ENCODE results near the gene GLB1L.
"Not testable (repeated sequence)": the region's sequence is repeated elsewhere in the genome, so short reads cannot be mapped to it uniquely, and the experiment has no call there.

Gene GLB1L

DNA sequence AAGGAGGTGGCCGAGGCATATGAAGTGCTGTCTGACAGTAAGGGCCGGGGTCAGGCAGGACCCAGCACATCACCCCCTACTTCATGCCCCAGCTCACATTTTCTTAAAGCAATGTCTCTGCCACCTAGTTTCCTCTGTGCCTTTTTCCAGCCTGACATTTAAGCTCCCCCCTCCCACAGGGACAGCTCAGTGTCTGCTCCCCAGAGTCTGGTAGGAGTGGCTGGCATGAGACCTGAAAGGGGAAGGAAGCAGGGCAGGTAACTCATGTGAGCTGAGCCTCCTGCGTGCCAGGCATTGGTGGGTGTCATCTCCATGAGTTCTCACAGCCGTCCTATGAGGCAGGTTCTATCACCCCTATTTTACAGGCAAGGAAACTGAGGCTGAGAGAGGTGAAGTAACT lies 35.4 kb upstream of the GLB1L start:
- DNase-seq: no peak

DNA sequence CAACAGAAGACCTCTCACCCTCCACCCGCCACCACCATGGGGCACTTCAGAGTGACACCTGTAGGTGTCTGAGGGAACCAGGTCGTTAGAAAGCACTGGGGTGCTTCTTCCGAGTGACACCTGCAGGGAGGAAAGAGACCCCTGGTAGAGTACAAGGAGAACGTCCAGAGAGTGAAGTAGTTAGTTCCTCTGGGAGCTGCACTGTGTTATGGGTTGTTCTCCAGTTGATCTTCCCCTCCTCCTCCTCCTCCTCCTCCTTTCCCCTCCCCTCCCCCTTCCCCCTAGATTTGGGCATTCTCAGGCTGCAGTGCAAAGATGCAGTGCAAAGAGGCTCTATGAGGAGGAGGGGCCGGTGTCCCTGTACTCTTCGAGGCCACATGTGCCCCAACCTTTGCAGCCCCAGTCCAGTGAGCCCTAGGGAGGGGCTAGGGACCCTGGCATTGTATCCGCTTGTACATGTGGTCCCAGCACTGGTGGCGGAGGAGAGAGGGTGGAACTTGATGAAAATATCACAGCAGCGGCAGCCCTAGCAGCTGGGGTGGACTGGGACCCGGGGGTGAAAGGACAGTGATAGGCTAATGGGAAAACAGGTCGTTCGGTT lies 34.8 kb upstream of the GLB1L start:
- peak; percentile 50 for DNase-seq

DNA sequence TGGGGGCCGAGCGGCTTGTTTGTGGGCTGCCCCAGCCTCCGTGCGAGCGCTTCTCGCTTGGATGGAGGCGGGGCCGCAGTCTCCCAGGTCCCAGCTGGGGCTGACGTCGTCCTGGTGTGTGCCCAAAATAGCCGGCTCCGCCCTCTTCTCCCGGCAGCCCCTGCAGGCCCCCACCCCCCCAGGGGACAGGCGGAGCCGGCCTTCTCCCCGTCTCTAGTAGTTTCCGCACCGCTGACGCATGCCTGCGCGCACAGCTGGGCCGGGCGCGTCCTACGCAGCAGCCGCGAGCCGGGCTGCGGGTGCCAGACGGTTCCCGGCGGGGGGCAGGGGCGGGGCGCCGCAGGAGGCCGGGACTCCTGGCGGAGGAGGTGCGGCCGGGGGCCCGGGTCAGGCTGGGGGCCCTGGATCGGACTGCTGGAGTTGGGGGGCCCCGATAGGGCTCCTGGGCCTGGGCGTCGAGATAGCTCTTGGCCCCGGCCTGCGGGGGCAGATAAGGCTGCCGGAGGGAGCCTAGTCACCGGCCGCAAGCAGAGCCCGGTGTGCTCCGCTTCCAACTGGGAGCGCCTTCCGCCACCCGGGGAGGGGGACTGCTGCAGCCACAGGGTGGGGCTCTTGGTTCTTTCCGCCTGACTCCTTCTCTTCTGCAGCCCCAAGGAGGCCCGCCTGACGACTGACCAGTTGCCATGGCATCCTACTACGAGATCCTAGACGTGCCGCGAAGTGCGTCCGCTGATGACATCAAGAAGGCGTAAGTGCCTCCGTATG lies 34.1 kb upstream of the GLB1L start, which contains the start of gene DNAJB2:
Gene DNAJB2 (plus strand): TSS at position 216 of the 765 bp plus-strand sequence. CDS start 468 bp downstream, at position 684.
- DNase-seq: peak; percentile 99

DNA sequence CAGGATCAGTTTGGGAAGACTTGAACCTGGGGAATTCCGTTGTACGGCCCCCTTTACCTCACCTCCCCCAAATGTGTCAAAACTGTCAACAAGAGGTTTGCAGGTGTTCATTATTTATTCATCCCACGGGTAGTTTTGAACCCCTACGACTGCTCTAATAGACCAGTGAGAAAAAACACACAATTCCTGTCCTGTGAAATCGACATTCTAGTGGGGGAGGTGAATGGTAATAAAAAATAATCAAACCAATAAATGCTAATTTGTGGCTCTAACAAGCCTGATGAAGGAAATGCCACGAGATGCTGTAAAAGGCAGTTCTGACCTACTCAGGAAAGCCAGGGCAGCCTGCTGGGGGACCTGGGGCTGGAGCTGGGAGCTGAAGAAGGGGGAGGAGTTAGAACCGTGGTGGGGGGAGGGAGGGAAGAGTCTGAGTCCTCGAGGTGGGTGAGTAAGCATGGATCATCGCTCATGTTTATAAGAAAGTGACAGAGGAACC lies 33.5 kb upstream of the GLB1L start:
- DNase-seq: no peak

DNA sequence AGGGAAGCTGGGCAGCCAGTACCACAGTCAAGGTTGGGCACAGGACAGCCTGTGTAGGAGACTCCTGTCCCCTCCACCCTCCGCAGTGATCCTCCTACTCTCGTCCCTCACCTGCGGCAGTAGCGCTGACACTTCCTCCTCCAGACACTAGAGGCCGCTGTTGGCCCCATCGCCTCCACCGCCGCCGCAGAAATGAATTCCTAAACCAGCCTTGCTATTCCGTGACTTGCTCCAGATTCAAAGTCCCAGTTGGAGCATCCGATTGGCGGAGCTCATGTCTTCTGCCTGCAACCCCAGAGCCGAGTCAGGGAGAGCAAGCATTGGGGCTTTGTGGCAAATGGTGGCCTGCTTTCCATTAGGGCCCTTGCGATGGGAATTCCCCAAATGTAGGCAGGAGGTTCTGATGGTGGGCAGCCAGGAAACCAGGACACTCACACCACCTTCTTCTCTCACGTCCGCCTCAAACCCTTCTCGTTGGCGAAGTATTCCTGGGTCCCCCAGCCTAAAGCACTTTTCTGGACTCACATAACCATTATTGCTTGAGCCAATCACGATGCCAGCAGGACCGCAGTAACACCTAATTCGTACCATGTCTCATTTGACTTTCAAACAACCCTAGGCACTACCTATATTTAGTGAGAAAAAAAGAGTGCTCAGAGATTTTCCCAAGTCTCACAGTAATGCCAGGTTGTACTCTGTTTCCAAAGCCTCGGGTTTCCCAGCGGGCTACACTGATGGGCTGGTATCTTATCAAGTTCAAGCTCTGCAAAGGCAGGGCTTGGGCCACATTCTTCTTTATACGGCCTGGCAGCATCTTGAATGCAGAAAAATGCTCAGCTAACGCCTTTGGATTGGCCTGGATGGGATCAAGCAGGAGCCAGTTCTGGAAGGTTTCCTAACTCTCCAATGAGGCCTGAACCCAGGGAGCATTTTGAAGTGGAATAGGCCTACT lies 32.7 kb upstream of the GLB1L start:
- DNase-seq: peak; percentile 80

GRCh38 chr2:219274361-219274921 lies 29.2 kb upstream of the GLB1L start:
- no peak for DNase-seq

DNA sequence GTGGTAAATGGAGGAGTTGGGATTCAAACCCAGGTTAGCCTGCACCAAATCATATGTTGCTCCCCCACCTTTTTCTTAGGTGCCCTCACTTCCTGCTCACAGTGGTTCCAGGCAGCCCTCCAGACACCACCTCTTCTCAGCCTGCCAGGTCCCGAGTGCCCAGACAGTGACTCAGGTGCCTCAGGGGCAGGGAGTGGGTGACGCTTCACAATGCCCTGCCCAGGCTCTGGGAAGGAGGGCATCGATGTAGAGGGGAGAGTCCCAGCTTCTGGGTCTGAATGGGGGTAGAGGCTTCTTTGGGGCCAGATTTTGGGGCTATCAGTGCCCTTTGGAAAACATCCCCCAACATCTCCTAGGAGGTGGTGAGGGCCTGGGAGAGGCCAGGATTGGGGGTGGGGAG lies 28.7 kb upstream of the GLB1L start:
- no peak for DNase-seq

DNA sequence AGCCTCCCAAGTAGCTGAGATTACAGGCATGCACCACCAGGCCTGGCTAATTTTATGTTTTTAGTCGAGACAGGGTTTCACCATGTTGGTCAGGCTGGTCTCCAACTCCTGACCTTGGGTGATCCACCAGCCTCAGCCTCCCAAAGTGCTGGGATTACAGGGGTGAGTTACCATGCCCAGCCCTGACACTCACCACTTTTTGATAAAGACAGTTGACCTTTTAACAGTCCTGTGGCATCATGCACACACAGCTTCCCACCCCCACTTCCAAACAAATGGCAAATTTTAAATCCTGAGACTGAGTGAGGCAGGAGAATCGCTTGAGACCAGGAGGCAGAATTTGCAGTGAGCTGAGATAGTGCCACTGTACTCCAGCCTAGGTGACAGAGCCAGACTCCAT lies 27.8 kb upstream of the GLB1L start:
- DNase-seq: no peak

GRCh38 chr2:219272356-219272755 lies 27.1 kb upstream of the GLB1L start:
- DNase-seq: no peak

- no peak for DNase-seq
Measured at GRCh38 chr2:219271021-219271420, 25.8 kb upstream of the GLB1L start.

GRCh38 chr2:219270055-219270372 lies 24.8 kb upstream of the GLB1L start:
- DNase-seq: no peak

- no peak for DNase-seq
Measured at GRCh38 chr2:219269362-219270054, 24.3 kb upstream of the GLB1L start.

- no peak for DNase-seq
Measured at GRCh38 chr2:219268294-219268693, 23.1 kb upstream of the GLB1L start.

GRCh38 chr2:219266886-219267285 lies 21.6 kb upstream of the GLB1L start:
- DNase-seq: no peak

GRCh38 chr2:219266232-219266631 lies 21.0 kb upstream of the GLB1L start:
- DNase-seq: no peak

GRCh38 chr2:219261024-219261855 lies 16.0 kb upstream of the GLB1L start:
- DNase-seq: peak; percentile 49

DNA sequence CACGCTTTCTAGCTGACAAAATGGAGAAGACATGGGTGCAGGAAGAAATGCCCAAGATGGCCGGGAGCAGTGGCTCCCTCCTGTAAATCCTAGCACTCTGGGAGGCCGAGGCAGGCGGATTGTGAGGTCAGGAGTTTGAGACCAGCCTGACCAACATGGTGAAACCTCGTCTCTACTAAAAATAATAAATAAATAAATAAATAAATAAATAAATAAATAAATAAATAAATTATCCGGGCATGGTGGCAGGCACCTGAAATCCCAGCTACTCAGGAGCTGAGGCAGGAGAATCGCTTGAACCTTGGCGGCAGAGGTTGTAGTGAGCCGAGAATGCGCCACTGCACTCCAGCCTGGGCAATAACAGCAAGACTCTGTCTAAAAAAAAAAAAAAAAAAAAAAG lies 13.7 kb upstream of the GLB1L start:
- DNase-seq: not testable (repeated sequence)

DNA sequence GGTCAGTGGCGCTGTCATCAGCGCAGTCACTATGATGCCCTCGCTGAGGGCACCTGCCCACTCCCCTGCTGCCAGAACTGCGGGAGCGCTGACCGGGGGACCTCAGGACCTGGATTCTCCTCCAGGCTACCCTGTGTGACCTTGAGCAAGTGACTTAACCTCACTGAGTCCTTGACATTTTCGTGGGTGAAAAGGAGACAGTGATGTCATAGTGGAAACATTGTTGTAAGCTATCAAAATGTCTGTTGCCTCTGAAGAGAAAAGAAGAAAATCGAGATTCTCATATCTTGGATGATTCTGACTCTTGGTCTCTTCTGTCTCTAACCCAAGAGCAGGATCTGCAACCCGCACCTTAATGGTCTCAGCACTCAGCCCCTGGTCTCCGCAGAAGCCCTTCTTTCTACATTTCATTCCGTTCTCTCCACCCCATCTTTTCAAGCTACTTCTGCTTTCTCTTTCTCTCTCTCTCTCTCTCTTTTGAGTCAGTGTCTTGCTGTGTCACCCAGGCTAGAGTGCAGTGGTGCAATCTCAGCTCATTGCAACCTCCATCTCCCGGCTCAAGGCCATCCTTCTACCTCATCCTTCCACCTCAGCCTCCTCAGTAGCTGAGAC lies 9.5 kb upstream of the GLB1L start:
- DNase-seq: peak; percentile 71

GRCh38 chr2:219253753-219254589 lies 8.7 kb upstream of the GLB1L start, which contains the start of gene TUBA4A:
Gene TUBA4A, minus strand, starts transcription at chr2:219253918. Its CDS starts 60 bp downstream, at chr2:219253858.
- peak; percentile 90 for DNase-seq

Data from hematopoietic multipotent progenitor cell treated with erythropoietin and hydrocortisone succinate and interleukin-3 and kit ligand, for 4 days (in vitro differentiated cells).